Lower leg skin (tissue), 3 donors: Measurements from ENCODE around the gene METTL1.

Source experiments
- POLR2A ChIP-seq, 2 donors: fragments of 450-650 bp; IDR thresholded peaks; one replicate each; pipeline ENCODE4 v1.6.1; 2016 to 2017; ENCODE audit warnings: antibody characterized with exemption in 2 of 2, mild to moderate bottlenecking in 1 of 2, moderate library complexity in 1 of 2
- TF ChIP-seq, protein P1 (sequence below), 3 donors: fragments of 450-650 bp; IDR thresholded peaks; one replicate each; pipeline ENCODE4 v1.5.1; 2016; ENCODE audit warnings: antibody characterized with exemption in 3 of 3, mild to moderate bottlenecking in 3 of 3, moderate library complexity in 2 of 3

DNA sequence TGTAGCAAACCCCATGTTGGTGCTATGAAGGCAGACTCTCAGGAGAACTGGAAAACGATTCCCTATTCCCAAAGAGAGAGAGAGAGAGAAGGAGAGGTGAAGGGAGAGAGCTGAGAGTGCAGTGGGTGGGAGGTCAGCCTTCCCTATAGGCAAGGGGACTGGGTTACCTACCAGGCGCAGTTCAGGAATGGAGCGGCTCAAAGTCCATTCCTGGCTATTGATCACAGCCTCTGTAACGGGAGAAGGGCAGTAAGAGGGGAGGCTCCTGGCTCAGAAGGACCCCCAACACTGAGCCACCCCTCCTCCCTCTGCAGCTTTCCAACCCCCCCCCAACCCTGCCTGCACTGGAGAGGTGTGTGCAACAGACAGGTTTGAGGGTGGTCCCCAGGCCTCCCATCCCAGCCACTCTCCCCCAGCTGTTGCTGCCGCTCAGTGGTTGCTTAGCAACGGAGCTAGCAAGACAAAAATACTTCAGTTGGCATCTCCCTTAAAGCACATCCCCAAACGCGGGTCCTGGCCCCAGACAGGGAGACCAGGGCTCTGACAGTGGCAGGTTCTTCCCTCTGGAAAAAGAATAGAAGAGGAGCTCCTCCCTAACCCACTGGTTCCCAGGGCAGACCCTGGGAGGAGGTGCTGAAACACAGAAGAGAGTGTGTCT lies 36.6 kb downstream of the METTL1 start:
- TF ChIP-seq, protein P1, sequence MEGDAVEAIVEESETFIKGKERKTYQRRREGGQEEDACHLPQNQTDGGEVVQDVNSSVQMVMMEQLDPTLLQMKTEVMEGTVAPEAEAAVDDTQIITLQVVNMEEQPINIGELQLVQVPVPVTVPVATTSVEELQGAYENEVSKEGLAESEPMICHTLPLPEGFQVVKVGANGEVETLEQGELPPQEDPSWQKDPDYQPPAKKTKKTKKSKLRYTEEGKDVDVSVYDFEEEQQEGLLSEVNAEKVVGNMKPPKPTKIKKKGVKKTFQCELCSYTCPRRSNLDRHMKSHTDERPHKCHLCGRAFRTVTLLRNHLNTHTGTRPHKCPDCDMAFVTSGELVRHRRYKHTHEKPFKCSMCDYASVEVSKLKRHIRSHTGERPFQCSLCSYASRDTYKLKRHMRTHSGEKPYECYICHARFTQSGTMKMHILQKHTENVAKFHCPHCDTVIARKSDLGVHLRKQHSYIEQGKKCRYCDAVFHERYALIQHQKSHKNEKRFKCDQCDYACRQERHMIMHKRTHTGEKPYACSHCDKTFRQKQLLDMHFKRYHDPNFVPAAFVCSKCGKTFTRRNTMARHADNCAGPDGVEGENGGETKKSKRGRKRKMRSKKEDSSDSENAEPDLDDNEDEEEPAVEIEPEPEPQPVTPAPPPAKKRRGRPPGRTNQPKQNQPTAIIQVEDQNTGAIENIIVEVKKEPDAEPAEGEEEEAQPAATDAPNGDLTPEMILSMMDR (IDR thresholded peaks at IDR 0.05) = no peak
- no peak for TF ChIP-seq POLR2A (IDR thresholded peaks at IDR 0.05)
